GM12874 (cell line): ENCODE results near the gene CD44.

Source experiments
- CTCF ChIP-seq: IDR thresholded peaks from 2 replicates; pipeline ENCODE4 v1.5.1; 2011; ENCODE audit warnings: low read depth, mild to moderate bottlenecking, control low read depth, low read length, moderate library complexity; ENCODE audit not compliant: insufficient read depth

CD44 gene

GRCh38 chr11:35115688-35116030, 23.3 kb upstream of the CD44 start:
- no peak for TF ChIP-seq CTCF

- TF ChIP-seq CTCF, result no peak
These were observed 22.7 kb upstream of the CD44 start for GRCh38 chr11:35116245-35116644.

- no peak for TF ChIP-seq CTCF
These were observed 22.0 kb upstream of the CD44 start for GRCh38 chr11:35116762-35117640.

GRCh38 chr11:35118906-35119305, 20.1 kb upstream of the CD44 start:
- TF ChIP-seq CTCF, result no peak

GRCh38 chr11:35121326-35121865, 17.6 kb upstream of the CD44 start:
- TF ChIP-seq CTCF, result no peak

GRCh38 chr11:35122308-35122707, 16.7 kb upstream of the CD44 start:
- TF ChIP-seq CTCF, result no peak

- peak; percentile 27; the same call in 1 of the 2 replicates for TF ChIP-seq CTCF
These were observed 12.7 kb upstream of the CD44 start for GRCh38 chr11:35126000-35126878.
